ENCODE measurements around the gene GABRD.

GABRD gene

GRCh38 chr1:2018217-2019171, 651 bp upstream of the GABRD start:
- DNase-seq (ENCODE audit: low spot score) = no peak

GRCh38 chr1:2019571-2020309, 595 bp downstream of the GABRD start:
- no peak for DNase-seq (ENCODE audit: low spot score)

- no peak for DNase-seq (ENCODE audit: low spot score)
These were observed 1.1 kb downstream of the GABRD start for GRCh38 chr1:2020310-2020655.

- DNase-seq (ENCODE audit: low spot score) = no peak
These were observed 2.4 kb downstream of the GABRD start for GRCh38 chr1:2021550-2021949.

GRCh38 chr1:2022063-2022770, 3.1 kb downstream of the GABRD start:
- DNase-seq (ENCODE audit: low spot score) = no peak

GRCh38 chr1:2023187-2023586, 4.0 kb downstream of the GABRD start:
- DNase-seq (ENCODE audit: low spot score) = no peak

GRCh38 chr1:2024451-2024850, 5.3 kb downstream of the GABRD start:
- no peak for DNase-seq (ENCODE audit: low spot score)

- DNase-seq (ENCODE audit: low spot score) = no peak
These were observed 5.7 kb downstream of the GABRD start for GRCh38 chr1:2024887-2025286.

- DNase-seq (ENCODE audit: low spot score) = no peak
These were observed 6.4 kb downstream of the GABRD start for GRCh38 chr1:2025491-2025981.

GRCh38 chr1:2027961-2028583, 8.9 kb downstream of the GABRD start:
- no peak for DNase-seq (ENCODE audit: low spot score)

GRCh38 chr1:2028870-2029560, 9.9 kb downstream of the GABRD start:
- DNase-seq (ENCODE audit: low spot score) = no peak

GRCh38 chr1:2029561-2029960, 10.4 kb downstream of the GABRD start:
- DNase-seq (ENCODE audit: low spot score) = no peak

GRCh38 chr1:2030076-2030871, 11.1 kb downstream of the GABRD start:
- no peak for DNase-seq (ENCODE audit: low spot score)

GRCh38 chr1:2031546-2032540, 12.7 kb downstream of the GABRD start:
- no peak for DNase-seq (ENCODE audit: low spot score)

GRCh38 chr1:2032737-2033136, 13.6 kb downstream of the GABRD start:
- no peak for DNase-seq (ENCODE audit: low spot score)

GRCh38 chr1:2033165-2033564, 14.0 kb downstream of the GABRD start:
- DNase-seq (ENCODE audit: low spot score) = no peak

- DNase-seq (ENCODE audit: low spot score) = no peak
These were observed 17.1 kb downstream of the GABRD start for GRCh38 chr1:2036287-2036686.

- DNase-seq (ENCODE audit: low spot score) = no peak
These were observed 18.3 kb downstream of the GABRD start for GRCh38 chr1:2037314-2037979.

GRCh38 chr1:2038229-2038628, 19.1 kb downstream of the GABRD start:
- DNase-seq (ENCODE audit: low spot score) = no peak
